Activated CD4-positive, alpha-beta T cell treated with anti-CD3 and anti-CD28 coated beads, Interleukin-2, amount 10 ng/mL, durations not matched to agents 7 days and 5 days (primary cell): Measurements from ENCODE around the gene DGKB. TPM values are rescaled to one million over a fixed set of nuclear protein-coding genes. Genes with fewer than 3 reads are reported as not detected.

ENCODE experiments used
- CTCF ChIA-PET: fragments of 350-600 bp; sonication (Branson Sonifier 250); formaldehyde crosslinking; loops from one replicate; lab custom pipeline; 2021; ENCODE audit warnings: antibody characterized with exemption; lab: Charles Lee
- POLR2A ChIA-PET: fragments of 350-600 bp; sonication (Branson Sonifier 250); formaldehyde crosslinking; loops from one replicate; lab custom pipeline; 2021; ENCODE audit warnings: antibody characterized with exemption; lab: Charles Lee
- DNase-seq: peaks from one replicate; pipeline ENCODE4 v3.0.0-alpha.2; 2020
- H3K27ac Mint-ChIP-seq: one replicate; pipeline ENCODE4 v1.8.0; 2021; ENCODE audit warnings: mild to moderate bottlenecking, moderate library complexity, mixed read lengths
- H3K27me3 Mint-ChIP-seq: one replicate; pipeline ENCODE4 v1.8.0; 2021; ENCODE audit warnings: mixed read lengths
- H3K36me3 Mint-ChIP-seq: one replicate; pipeline ENCODE4 v1.8.0; 2021; ENCODE audit warnings: low read depth, mixed read lengths
- H3K4me1 Mint-ChIP-seq: one replicate; pipeline ENCODE4 v1.8.0; 2021; ENCODE audit warnings: mixed read lengths
- H3K4me3 Mint-ChIP-seq: one replicate; pipeline ENCODE4 v1.8.0; 2021; ENCODE audit warnings: mild to moderate bottlenecking, moderate library complexity, mixed read lengths
- H3K9me3 Mint-ChIP-seq: one replicate; pipeline ENCODE4 v1.8.0; 2021; ENCODE audit warnings: mixed read lengths
- total RNA-seq, 2 experiments: library from RNA; stranded (reverse); gene quantifications; one replicate each; pipeline ENCODE4 v1.2.3, GENCODE V29; 2021

Gene DGKB
- total RNA-seq, 2 experiments from 2014 or later: not detected

DNA sequence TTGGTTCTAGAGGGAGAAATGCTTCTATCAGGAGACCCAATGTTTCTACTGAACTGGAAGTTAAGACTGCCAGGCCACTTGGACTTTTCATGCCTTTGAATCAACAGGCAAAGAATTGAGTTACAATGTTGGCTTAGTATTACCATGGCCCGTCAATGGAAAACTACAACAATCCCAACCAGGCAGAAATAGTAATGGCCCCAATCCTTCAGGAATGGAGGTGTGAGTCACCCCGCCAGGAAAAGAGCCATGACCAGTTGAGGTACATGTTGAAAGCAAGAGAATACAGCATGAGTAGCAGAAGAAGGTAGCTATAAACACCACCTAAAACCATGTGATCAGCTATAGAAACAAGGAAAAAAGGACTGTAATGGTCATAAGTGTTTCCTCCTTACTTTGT lies 101.9 kb downstream of the DGKB start:
- no peak for DNase-seq
- Mint-ChIP-seq H3K4me1 (no peaks in the 10 kb centered on the region), H3K27me3 (no peaks in the 10 kb centered on the region), H3K27ac (no peak overlapping the region), H3K4me3 (no peak overlapping the region), H3K9me3 (peaks cover 4% of the 10 kb centered on the region), H3K36me3 (no peaks in the 10 kb centered on the region)
- CTCF ChIA-PET: no interaction called here
- POLR2A ChIA-PET: no interaction called here

DNA sequence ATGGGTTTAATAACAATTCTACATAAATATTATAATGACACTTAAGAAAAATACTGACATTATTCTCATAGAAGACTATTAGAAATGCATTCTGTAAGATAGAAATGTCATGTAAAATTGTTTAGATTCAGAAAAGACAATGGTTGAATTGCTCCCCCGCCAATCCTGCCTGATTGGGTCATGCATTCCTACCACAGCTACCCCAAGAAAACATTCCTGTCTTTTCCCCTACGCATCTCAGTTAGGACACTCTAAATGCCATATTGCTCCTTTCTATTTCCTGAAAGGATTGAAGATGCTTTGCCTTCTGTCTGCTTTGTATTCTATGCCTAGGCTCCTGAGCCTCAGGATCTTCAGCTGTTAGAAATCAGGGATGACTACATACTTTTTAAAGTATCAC lies 109.4 kb downstream of the DGKB start:
- POLR2A ChIA-PET: no interaction called here
- H3K9me3 Mint-ChIP-seq: no peaks in the 10 kb centered on the region
- no peak for DNase-seq
- H3K4me1 Mint-ChIP-seq: no peaks in the 10 kb centered on the region
- H3K36me3 Mint-ChIP-seq: no peaks in the 10 kb centered on the region
- H3K4me3 Mint-ChIP-seq: no peak overlapping the region
- no peaks in the 10 kb centered on the region for H3K27me3 Mint-ChIP-seq
- CTCF ChIA-PET: no interaction called here
- H3K27ac Mint-ChIP-seq: no peak overlapping the region

- DNase-seq: no peak
- Mint-ChIP-seq H3K4me3 (no peak overlapping the region), H3K36me3 (no peaks in the 10 kb centered on the region), H3K27ac (no peak overlapping the region), H3K4me1 (no peaks in the 10 kb centered on the region), H3K27me3 (no peaks in the 10 kb centered on the region), H3K9me3 (no peaks in the 10 kb centered on the region)
- POLR2A ChIA-PET: no interaction called here
- CTCF ChIA-PET: no interaction called here
These were observed 115.0 kb downstream of the DGKB start for GRCh38 chr7:14787551-14787950.

- Mint-ChIP-seq H3K9me3 (no peaks in the 10 kb centered on the region), H3K4me3 (no peak overlapping the region), H3K4me1 (no peaks in the 10 kb centered on the region), H3K36me3 (no peaks in the 10 kb centered on the region), H3K27me3 (no peaks in the 10 kb centered on the region), H3K27ac (no peak overlapping the region)
- CTCF ChIA-PET: no interaction called here
- DNase-seq: no peak
- POLR2A ChIA-PET: no interaction called here
These were observed 116.1 kb downstream of the DGKB start for GRCh38 chr7:14786314-14786895.

GRCh38 chr7:14777806-14778205 lies 124.7 kb downstream of the DGKB start:
- H3K36me3 Mint-ChIP-seq: no peaks in the 10 kb centered on the region
- DNase-seq: no peak
- H3K9me3 Mint-ChIP-seq: peaks cover 22% of the 10 kb centered on the region
- CTCF ChIA-PET: no interaction called here
- H3K27ac Mint-ChIP-seq: no peak overlapping the region
- H3K4me3 Mint-ChIP-seq: no peak overlapping the region
- no peaks in the 10 kb centered on the region for H3K27me3 Mint-ChIP-seq
- POLR2A ChIA-PET: no interaction called here
- H3K4me1 Mint-ChIP-seq: no peaks in the 10 kb centered on the region

GRCh38 chr7:14776266-14776665 lies 126.3 kb downstream of the DGKB start:
- no peak overlapping the region for H3K27ac Mint-ChIP-seq
- H3K9me3 Mint-ChIP-seq: peaks cover 22% of the 10 kb centered on the region
- no peak overlapping the region for H3K4me3 Mint-ChIP-seq
- H3K36me3 Mint-ChIP-seq: no peaks in the 10 kb centered on the region
- DNase-seq: no peak
- ChIA-PET CTCF (no interaction called here), POLR2A (no interaction called here)
- no peaks in the 10 kb centered on the region for H3K4me1 Mint-ChIP-seq
- no peaks in the 10 kb centered on the region for H3K27me3 Mint-ChIP-seq

DNA sequence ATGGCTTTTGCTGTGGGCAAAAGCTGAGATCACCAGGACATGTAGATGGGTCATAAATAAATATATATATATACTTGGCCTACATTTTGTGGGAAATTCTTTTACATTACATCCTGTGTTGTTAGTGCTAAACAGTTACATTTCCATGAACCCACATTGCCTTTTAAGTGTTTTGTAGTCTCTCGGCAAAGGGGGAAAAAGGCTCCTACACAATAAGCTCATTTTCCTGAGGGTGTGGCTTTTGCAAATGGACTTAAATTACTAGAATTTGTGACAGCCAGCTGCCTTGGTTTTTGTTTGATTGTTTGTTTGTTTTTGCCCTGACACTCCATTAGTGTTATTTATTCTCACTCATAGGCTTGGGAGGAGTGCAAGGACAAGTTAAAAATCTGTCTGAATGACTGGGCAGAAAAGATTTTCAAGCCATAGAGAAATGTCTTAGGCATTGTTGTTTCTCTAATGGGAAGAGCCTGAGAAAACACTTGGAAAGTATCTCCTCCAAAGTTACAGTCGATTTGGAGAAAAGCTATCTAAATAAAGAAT lies 128.8 kb downstream of the DGKB start:
- no peaks in the 10 kb centered on the region for H3K4me1 Mint-ChIP-seq
- no peaks in the 10 kb centered on the region for H3K27me3 Mint-ChIP-seq
- peaks cover 16% of the 10 kb centered on the region for H3K9me3 Mint-ChIP-seq
- CTCF ChIA-PET: no interaction called here
- POLR2A ChIA-PET: no interaction called here
- no peak overlapping the region for H3K4me3 Mint-ChIP-seq
- no peak overlapping the region for H3K27ac Mint-ChIP-seq
- no peak for DNase-seq
- no peaks in the 10 kb centered on the region for H3K36me3 Mint-ChIP-seq

DNA sequence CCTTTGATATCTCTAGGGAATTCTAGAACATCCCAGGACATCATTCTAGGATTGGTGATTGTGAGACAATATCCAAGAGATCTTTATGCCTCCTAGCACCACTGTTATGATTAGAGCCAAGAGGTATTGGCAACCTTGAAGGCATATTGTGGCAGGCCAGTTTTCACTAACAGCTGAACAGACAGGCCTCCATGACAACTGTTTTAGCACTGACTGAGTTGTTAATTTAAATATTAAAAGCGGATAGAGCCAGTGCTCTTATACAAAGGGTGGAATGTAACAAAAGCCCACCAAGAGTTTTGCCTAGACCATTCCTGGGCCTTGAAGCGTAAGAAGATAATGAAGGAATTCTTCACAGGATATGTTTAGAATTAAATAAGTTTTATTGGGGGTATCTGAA lies 131.9 kb downstream of the DGKB start:
- H3K36me3 Mint-ChIP-seq: no peaks in the 10 kb centered on the region
- DNase-seq: no peak
- H3K9me3 Mint-ChIP-seq: peaks cover 2% of the 10 kb centered on the region
- no peaks in the 10 kb centered on the region for H3K4me1 Mint-ChIP-seq
- CTCF ChIA-PET: no interaction called here
- no peaks in the 10 kb centered on the region for H3K27me3 Mint-ChIP-seq
- POLR2A ChIA-PET: no interaction called here
- H3K27ac Mint-ChIP-seq: no peak overlapping the region
- H3K4me3 Mint-ChIP-seq: no peak overlapping the region

GRCh38 chr7:14769261-14769660 lies 133.3 kb downstream of the DGKB start:
- Mint-ChIP-seq H3K9me3 (no peaks in the 10 kb centered on the region), H3K27ac (no peak overlapping the region), H3K27me3 (no peaks in the 10 kb centered on the region), H3K36me3 (no peaks in the 10 kb centered on the region), H3K4me1 (no peaks in the 10 kb centered on the region), H3K4me3 (no peak overlapping the region)
- ChIA-PET POLR2A (no interaction called here), CTCF (no interaction called here)
- DNase-seq: no peak

DNA sequence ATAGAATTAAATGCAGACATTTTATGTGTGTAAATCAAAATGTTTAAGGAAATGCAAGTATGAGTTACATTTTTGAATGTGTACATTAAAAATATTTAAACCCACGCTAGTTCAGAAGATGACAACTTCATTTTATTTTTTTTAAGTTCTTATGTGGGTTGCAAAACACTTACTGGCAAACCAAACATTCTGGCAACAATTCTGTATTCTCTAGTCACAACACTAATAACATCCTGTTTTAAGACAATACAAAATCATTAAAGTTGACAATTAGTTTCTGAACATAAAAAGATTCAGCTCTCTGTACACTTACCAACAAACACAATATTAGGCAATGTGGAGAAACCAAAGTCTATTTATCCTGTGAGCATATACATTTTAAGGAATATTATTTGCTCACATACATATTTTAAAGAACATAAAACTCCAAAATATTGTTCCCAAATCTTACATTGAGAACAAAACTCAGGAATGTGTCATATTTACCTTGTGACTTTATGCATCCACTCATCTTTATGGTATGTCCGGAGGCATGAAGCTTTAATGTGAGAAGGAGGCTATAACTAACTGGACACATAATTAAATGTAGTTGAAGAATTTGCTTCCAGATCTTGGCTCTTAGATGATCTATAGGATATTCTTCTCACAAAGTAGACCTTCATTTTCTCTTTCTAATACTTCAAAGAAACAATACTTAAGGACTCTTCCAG lies 134.7 kb downstream of the DGKB start:
- Mint-ChIP-seq H3K27me3 (no peaks in the 10 kb centered on the region), H3K4me1 (no peaks in the 10 kb centered on the region), H3K27ac (no peak overlapping the region), H3K9me3 (peaks cover 3% of the 10 kb centered on the region), H3K36me3 (no peaks in the 10 kb centered on the region), H3K4me3 (no peak overlapping the region)
- DNase-seq: no peak
- ChIA-PET CTCF (no interaction called here), POLR2A (no interaction called here)

GRCh38 chr7:14766747-14767146 lies 135.8 kb downstream of the DGKB start:
- Mint-ChIP-seq H3K4me3 (no peak overlapping the region), H3K27me3 (no peaks in the 10 kb centered on the region), H3K4me1 (no peaks in the 10 kb centered on the region), H3K36me3 (no peaks in the 10 kb centered on the region), H3K27ac (no peak overlapping the region), H3K9me3 (peaks cover 4% of the 10 kb centered on the region)
- ChIA-PET CTCF (interaction anchor here (0.7 kb wide), 1 partner anchor 269 kb away, joined by 5 read pairs; no protein-coding TSS in a partner anchor), POLR2A (no interaction called here)
- no peak for DNase-seq

- ChIA-PET CTCF (no interaction called here), POLR2A (no interaction called here)
- no peak overlapping the region for H3K27ac Mint-ChIP-seq
- peaks cover 4% of the 10 kb centered on the region for H3K9me3 Mint-ChIP-seq
- no peak overlapping the region for H3K4me3 Mint-ChIP-seq
- no peaks in the 10 kb centered on the region for H3K4me1 Mint-ChIP-seq
- H3K36me3 Mint-ChIP-seq: no peaks in the 10 kb centered on the region
- no peak for DNase-seq
- H3K27me3 Mint-ChIP-seq: no peaks in the 10 kb centered on the region
These were observed 136.8 kb downstream of the DGKB start for GRCh38 chr7:14765731-14766130.

GRCh38 chr7:14762561-14762960 lies 140.0 kb downstream of the DGKB start:
- CTCF ChIA-PET: no interaction called here
- no peak overlapping the region for H3K4me3 Mint-ChIP-seq
- no peaks in the 10 kb centered on the region for H3K27me3 Mint-ChIP-seq
- POLR2A ChIA-PET: no interaction called here
- no peaks in the 10 kb centered on the region for H3K4me1 Mint-ChIP-seq
- no peak overlapping the region for H3K27ac Mint-ChIP-seq
- peaks cover 11% of the 10 kb centered on the region for H3K9me3 Mint-ChIP-seq
- no peak for DNase-seq
- no peaks in the 10 kb centered on the region for H3K36me3 Mint-ChIP-seq
